CD4-positive, alpha-beta T cell treated with Interleukin-15 for 1 hour (primary cell): ENCODE measurements around the gene DIDO1.

Experiments used
- DNase-seq: peaks from one replicate; pipeline ENCODE4 v3.0.0-alpha.2; 2020

Gene DIDO1

DNA sequence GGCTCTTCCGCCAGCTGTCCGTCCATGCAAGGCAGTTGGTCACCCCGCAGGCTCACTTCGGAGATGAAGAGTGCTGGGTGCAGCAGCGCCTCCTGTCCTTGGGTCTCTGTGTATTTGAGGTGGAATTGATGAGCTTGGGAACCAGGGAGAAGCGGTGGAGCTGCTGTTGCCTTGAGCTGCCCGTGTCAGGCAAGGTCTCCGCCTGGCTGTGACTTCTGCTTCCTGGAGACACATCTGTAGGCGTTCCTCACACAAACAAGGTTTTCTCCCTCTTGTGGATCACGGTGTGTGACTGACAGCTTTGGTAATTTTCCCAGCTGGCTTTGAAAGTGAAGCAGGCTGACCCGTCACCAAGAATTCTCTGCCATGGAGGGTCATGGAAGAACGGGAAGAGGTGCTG lies 23.7 kb upstream of the DIDO1 start:
- DNase-seq, result no peak

DNA sequence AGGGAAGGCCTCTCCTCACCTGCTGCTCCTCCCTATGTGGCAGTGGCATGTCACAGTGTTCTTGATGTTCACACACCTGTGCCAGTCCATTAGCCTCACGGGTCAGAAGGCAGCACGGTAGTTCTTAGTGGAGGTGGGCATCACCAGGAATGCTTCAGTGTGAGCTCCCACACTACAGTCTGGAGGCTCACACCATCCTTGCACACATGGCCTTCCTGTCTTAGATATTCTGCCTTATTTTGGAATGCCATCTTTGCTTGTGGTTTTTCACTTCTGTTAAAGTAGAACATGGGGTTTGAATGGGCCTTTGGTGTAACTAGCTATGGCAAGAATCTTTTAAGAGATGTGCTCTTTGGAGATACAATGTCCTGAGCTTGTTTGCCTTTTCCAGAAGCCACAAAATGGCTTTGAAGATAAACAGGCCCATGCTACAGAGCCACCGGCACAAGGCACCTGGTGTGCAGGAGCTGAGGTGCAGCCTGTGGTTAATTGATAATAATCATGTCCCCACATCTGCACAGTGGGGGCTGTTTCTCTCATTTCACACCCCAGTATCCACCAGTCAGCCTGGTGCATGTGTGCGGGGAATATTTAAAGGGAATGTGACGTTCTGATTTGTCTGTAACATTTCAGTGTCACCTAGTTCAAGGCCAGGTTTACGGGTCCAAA lies 23.0 kb upstream of the DIDO1 start:
- DNase-seq, result no peak

DNA sequence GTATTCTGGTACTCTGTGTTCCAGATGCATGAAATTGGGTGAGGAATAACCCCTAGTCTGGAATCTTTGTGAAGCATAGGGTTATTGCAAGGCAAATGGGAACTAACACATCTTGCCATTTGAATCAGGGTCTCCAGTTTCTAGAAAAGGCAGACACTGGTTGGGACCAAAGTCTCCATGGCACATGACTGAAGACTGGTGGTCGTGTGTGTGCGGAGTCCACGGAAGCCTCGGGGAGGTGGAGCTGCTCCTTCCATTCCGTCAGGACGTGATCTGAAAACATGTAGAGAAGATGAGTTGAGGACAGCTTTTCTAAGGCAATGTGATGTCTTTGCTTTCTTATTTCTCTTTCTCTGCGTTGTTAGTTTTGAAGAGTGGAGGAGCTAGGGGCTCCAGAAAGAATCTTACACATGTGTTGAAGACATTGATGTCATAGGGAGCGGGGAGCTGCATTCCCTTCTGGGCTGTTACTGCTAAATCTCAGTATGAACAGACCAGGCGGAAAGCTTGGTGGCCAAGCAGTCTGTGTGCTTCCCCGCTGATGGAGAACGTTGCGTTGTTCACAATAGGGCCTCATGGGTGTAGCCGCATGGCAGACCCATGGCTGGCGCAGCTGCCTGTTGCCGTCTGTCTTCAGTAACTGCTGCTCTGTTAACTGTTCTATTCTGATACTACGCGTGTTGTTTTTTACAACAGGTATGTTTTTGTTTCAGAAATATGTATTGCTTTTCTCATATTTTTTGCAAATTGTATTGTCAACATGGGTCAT lies 21.4 kb upstream of the DIDO1 start:
- no peak for DNase-seq

DNA sequence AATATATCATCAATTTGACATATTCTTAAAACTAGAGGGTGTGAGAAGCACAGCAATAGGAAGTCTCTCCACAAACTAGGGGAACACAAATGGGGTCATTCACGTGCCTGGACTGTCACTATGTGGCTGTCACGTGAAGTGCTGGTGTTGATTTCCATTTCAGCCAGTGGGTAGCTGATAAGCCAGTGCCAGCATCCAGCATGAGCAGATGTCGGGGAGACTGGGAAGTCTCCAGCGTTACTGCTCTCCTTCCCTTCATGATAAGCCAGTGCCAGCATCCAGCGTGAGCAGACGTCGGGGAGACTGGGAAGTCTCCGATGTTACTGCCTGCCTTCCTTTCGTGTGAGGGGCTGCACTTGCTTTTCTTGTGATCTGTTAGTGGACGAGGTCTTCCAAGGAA lies 20.6 kb upstream of the DIDO1 start:
- DNase-seq, result no peak

DNA sequence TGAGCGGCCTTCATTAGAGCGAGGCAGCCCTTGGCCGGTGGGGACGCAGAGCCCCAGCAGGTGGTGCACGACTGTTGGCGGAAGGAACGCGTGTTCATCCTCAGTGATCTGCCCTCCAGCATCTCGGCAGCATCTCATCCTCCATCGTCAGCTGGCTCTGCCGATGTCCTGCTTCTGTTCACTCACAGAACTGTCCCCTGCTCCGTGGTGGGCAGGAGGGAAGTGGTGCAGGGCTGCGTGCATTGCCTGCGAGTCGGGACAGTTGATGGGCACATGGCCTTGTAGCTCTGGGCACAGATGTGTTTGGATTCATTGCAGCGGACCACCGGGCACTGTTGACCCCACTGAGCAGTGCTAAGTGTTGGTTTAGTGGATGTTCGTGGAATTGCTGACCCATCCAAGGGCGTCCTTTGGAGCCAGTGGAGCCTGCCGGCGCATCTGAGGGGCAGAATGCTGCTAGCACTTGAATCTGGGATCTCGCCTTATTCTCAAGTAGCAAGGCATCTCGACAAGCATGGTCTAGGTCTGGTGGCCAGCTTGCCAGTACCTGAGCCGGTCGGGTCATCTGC lies 19.6 kb upstream of the DIDO1 start:
- no peak for DNase-seq

DNA sequence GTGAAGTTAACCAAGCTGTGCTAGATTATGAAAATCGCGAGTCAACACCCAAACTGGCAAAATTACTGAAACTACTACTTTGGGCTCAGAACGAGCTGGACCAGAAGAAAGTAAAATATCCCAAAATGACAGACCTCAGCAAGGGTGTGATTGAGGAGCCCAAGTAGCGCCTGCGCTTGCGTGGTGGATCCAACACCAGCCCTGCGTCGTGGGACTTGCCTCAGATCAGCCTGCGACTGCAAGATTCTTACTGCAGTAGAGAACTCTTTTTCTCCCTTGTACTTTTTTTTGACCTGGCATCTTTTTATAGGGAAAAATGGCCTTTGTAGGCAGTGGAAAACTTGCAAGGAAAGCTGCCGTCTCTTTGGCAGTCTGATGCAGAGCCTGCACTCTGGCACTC lies 18.4 kb upstream of the DIDO1 start:
- DNase-seq, result no peak

DNA sequence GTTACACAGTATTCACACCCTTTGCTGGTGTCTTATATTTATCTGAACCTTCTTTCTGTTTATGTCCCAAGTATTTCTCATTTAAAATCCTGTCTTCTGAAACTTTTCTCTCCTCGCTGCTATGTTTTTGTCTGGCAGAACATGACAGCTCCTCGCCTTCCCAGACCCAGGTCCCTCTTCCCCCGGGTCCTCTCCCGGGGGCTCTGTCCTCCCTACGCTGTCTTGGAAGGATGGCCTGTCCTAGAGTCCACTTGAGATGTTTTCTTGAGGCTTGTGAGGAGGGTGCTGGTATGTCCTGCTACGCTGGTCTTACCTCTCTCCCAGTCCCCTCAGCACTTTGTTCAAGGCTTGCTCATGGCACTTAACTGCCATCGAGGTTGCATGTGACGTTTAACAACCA lies 17.9 kb upstream of the DIDO1 start:
- no peak for DNase-seq

DNA sequence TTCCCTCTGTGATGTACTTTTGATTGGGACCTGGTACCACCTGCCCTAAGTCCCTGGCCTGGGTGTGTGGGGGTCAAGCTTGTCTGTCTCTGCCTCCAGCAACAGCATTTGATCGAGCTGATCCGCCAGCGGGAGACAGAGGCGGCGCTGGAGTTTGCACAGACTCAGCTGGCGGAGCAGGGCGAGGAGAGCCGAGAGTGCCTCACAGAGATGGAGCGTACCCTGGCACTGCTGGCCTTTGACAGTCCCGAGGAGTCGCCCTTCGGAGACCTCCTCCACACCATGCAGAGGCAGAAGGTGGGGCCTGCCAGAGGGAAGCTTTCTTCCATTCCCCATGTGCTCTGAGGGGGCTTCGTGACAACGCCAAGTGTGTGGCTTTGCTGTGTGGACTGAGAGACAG lies 17.1 kb upstream of the DIDO1 start:
- no peak for DNase-seq

DNA sequence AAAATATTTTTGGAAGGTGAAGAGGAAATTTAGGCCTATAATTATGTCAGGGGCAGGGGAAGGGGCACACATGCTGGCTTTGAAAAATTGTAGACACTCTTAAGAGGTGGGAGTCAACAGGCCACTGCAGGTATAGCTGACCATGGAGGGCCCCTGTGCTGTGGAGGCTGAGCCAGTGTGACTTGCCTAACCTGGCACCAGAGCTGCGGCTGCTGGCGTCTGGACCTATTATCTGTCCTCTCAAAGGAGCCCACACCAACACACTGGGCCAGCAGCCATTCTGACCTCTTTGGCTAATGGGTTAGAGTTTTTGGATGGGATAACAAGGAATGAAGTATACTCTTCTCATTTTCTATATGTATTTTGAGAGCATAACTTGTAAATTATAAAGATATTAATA lies 16.2 kb upstream of the DIDO1 start:
- no peak for DNase-seq

DNA sequence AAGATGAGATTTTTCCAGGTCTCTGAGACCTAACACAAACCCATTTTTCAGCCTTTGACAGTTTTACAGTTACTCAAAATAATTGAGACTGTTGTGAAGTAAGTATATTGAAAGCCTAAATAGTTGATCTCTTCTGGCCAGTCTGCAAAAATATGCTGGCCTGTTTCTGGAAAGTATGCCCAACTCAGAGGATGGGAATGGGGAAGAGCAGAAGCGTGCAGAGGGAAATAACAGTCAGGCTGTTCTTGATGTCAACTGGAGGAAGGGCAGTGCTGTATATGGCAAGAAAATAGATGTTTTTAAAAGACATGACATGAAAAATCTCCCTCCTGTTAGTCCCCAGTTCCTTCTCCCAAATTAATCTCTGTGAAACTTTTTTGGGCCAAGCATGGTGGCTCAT lies 15.5 kb upstream of the DIDO1 start:
- DNase-seq, result no peak

DNA sequence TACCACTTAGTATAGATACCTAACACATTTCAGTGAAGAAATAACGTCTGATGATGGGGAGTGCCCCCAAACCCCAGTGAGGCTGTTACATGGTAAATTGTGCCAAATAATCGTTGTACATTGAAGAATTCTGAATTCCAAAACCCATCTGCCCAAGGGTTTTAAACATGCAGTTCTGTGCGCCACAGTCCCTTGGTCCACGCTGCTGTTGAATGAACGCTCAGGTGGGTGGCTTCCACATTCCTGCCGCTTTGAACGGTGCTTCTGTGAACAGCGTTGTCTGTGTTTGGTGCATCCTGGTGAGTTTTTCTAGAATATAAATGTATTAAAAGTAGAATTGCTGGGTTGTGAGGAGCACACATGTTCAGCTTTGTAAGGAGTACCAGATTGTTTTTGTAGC lies 14.6 kb upstream of the DIDO1 start:
- DNase-seq, result no peak

DNA sequence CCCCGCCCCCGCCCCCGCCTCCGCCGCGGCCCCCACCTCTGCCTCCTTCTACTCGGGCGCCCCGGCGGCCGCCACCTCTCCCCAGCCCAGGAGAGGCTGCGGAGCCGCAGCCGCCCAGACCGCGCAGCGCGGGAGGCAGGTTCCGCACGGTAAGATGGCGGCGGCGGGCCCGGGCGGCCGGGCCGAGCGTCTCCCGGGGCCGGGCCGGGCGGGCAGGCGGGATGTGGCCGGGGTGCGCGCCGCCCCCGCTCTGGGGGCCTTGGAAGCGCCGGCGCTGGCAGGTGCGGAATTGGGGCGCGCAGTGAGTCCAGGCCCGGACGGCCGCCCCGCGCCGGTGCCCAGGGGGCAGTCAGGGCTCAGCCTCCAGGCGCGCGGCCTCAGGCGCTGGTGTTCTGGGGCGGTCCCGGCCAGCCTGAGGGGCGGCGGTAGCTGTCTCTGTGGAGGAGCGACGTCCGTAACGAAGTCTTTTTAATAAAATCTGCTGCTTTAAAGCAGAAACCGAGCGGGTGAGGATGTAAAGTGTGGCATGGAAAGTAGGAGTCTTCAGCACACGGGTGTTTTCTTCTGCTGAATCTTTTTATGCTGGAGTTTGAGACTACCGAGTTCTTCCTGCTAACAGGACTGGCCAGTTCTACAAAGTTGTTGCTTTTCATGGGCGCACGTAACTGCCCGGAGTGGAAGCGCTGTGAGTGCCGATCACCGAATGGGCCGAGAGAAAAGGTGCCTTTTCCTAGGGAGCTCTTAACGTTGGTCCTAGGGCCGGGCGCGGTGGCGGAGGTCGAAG lies 12.0 kb upstream of the DIDO1 start, which contains the start of gene GID8:
Gene GID8 (plus strand): TSS at position 43 of the 784 bp plus-strand sequence. CDS start 3,356 bp downstream, outside the sequence.
- DNase-seq, result peak; percentile 50

DNA sequence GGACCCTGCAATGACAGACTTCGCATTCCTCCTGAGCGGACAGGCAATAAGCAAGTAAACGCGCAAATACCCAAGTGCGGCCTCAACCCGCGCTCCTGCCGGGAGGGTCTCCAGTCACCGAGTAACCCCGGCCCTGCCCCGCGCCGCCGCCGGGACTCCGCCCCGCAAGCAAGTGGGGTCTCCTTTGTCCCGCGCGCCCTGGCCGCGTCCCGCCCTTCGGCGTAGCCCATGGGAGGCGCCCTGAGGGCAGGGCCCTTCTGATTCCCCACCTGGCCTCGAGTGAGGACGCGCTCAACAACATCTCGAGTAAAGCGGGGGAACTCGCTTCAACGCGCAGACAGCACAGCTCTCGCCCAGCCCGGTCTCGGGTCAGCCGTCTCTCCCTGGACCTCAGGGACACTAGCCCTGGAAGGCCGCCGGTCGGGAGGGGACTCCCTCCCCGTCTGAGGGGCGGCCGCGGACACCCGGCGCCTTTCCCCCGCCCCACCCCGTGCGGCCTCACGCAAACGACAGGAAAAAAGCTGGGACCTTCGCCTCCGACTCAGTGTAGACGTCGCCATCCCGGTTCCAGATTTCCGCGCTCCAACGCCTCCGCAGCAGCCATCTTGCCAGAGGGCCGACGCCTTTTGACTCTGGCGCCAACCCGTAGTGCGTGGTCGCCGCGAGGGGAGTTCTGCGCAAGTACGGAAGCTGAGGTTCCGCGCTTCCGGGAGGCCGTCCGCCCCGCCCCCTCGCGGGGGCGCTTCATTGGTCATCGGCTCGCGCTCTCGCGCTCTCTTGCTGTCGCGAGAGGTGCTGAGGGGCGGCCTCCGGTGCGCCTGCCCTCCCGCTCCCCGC lies 11.2 kb upstream of the DIDO1 start:
- DNase-seq, result peak; percentile 96

DNA sequence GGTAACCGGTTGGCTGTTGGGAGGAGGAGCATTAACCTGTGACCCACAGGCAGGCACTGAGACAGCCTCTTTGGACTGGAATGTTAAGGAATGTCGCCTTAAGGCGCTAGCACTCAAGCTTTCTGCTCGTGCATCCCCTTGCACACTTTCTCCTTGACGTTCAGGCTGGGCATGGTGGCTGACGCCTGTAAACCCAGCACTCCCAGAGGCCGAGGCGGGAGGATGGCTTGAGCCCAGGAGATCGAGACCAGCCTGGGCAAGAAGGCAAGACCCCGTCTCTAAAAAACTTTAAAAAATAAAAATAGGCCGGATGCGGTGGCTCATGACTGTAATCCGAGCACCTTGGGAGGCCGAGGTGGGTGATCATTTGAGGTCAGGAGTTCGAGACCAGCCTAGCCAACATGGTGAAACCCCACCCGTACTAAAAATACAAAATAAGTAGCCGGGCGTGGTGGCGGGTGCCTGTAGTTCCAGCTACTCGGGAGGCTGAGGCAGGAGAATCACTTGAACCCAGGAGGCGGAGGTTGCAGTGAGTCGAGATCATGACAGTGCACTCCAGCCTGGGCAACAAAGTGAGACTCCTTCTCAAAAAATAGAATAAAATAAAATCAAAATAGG lies 9.8 kb upstream of the DIDO1 start:
- no peak for DNase-seq

DNA sequence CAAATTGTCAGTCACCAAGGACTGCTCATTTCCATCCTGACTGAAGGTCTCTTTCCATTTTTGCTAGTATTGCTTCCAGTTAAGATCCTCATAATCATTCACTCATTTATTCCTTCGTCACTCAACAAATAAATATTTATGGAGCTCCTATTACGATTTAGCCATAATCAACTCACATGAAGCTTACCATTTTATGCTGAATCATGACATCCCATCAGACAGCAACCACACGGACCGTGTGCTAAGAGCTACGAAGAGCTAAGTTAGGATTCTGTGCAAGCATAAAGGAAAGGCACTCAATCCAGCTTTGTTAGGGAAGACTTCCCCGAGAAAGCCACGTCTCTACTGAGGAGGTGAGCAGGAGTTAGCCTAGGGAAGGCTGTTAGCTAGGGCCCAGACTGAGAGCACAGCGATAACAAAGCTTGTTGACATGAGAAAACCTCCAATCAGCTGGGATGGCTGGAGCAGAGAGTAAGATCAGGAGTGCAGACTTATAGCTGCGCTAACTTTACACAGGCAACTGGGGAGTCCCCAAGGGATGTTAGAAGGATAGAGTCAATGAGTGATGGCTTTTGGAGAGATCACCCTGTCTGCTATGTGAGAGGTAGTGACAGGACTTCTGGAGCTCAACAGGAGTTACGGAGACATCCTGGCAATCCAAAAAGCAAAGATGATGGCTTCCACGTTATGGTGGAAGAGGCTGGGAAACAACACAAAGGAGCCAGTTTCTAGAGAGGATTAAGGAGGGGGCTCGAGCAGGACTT lies 9.1 kb upstream of the DIDO1 start:
- no peak for DNase-seq

DNA sequence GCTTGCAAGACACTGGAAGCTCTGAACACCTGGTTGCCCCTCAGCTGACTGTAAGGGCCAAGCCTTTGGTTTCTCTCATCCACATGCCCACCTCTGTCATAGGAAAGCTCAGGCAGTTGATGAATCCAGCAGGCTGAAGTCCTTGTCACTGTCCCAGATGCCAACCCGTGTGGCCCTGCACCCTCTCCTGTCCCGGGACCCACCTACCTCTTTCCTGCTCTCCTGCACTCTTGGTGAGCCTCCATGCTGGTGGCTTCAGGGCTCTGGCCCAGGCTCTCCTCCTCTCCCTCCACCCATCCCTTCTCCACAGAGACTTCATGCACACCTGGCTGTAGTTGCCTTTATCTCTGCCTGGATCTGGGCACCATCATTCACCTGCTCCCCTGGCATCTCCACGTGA lies 7.7 kb upstream of the DIDO1 start:
- no peak for DNase-seq

DNA sequence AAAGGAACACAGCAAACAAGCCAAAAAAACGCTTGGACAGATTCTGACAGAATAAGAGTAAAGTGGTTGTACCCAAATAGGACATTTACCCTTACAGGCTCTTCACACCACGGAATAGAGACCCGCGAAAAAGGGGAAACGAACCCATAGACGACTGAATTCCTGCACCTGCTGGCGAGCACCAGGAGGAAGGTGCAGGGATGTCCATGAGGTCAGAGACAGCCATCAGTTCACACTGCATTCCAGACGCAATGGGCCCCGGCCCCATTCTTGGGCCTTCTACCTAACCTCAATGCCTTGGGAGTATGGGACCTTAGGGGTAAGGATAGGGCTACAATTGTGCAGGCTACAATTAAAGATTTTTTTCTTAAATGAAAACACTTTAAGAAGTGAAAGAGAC lies 5.2 kb upstream of the DIDO1 start:
- DNase-seq, result no peak

DNA sequence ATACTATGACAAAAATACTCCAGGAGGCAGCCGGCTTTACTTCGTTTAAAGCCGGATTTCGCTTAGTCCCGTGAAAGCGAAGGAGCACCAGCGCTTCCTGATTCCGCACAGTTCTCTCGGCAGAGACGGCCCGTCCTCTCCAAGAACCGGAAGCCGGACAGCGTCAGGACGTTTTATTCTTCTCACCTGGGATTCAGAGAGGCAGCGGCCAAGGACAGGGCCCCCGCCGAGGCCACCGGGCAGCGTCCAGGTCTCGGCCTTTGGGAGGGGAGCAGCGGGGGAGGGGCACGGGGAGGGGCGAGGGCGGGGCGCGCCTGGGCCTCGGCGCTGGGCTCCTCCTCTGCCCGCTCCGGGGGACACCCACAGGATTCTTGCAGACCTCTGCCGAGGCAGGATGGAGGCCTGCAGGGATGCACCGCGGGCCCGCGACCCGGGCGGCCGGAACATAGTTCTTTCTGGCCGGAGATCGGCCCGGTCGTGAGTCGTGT lies 2.8 kb upstream of the DIDO1 start:
- peak; percentile 43 for DNase-seq

DNA sequence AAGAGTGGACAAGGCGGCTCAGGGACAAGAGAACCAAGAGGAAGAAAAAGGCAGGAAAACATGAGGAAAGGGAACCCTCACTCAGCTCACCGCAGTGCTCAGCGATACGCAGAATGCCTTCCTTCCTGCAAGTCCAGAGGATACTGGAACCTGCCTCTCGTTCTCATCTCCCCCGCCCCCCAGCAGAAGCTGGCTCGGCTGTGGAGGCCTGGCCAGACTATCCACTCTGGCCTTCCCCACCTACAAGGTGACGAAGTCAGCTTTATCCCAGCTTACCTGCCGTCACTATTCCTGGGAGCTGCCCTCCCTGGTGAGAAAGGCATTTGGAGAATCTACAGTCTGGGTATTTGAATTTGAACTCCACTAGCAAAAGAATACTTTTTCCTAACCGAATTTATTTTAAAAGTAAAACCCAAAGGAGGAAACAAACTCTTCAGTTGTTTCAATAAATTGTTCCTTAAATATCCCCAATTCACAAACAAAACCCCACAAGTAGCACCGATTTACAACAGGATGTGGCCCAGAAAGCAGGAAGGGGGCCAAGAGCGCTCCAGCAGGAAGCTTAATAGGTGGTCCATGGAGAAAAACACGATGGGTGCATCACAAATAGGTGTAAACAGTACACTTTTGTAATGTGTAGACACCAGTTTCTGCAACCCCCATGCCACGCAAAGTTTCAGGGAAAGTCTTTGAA lies 2.1 kb upstream of the DIDO1 start:
- no peak for DNase-seq

DNA sequence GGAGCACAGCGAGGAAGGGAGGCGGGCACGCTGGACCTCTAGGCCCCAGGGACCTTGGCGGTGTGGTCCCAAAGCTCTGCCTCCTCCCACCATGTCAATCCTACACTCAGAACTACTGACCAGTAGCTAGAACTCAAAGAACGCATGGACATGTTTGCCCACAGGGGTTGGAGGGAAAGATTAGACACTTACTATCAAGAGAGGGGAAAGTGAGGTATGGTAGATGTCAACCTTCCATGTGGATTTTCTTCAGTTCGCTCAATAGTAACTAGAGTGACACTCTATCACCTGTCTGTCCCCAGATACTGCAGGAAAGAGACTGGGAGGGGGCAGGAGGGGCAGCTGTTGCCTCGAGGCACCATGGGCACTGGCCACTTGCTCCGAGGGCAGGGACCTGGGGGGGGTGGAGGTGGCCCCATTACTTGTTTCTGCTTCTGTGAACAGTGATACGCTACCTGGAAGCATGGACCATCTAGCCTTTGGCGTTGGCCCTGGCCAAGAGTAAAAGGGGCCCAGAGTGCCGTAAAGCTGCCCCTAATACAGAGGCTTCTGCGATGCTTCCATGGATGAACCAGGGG lies 912 bp upstream of the DIDO1 start:
- no peak for DNase-seq
